T-helper 22 cell (primary cell): Measurements from ENCODE around the gene TCF19.
"Not testable (repeated sequence)": the region's sequence is repeated elsewhere in the genome, so short reads cannot be mapped to it uniquely, and the experiment has no call there.

Experiments used
- DNase-seq: peaks from one replicate; pipeline ENCODE4 v3.0.0-alpha.2; 2020; ENCODE audit warnings: low read depth

Gene TCF19

DNA sequence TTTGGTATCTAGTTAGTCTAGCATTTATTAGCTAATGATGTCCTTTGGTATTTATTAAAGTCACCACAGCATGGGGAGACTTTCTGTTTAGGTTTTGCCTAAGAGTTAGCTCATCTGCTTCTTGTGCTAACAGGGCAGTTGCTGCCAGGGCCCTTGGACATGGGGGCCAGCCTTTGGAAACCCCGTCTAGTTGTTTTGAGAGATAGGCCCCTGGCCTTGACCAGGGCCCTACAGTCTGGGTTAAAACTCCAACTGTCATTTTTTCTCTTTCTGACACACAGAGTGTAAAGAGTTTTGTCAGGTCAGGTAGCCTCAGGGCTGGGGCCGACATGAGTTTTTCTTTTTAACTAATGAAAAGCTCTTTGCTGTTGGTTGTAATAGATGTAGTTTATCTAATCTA lies 24.9 kb downstream of the TCF19 start:
- DNase-seq, result not testable (repeated sequence)

- not testable (repeated sequence) for DNase-seq
These were observed 25.5 kb downstream of the TCF19 start for GRCh38 chr6:31183859-31184258.

- DNase-seq, result not testable (repeated sequence)
These were observed 27.3 kb downstream of the TCF19 start for GRCh38 chr6:31185695-31186051.

DNA sequence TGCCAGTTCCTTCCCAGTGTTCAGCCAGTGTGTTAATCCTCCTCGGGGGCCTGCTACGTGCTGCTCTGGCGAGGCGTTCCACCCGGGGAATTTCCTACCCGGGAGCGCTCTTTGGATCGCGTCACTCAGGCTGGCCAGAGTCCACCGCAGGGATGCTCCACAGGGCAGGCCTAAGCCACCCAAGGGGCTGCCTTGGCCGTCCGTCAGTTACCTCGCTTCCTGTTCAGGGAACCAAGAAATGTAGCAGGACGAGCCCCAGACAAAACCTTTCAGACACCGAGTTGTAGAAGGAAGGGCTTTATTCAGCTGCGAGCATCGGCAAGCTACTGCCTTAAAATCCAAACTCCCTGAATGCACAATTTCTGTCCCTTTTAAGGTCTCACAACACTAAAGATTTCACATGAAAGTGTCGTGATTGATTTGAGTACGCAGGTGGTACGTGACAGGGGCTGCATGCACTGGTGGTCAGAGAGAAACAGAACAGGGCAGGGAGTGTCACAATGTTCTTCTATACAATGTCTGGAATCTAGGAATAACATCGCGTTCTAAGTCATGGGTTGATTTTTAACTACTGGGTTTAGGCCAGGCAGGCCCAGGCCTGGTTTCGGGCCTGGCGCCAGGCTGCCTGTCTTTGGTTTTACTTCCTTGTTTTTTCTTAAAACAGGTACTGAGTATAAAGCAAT lies 27.8 kb downstream of the TCF19 start:
- no peak for DNase-seq

GRCh38 chr6:31187780-31188194 lies 29.4 kb downstream of the TCF19 start:
- DNase-seq, result no peak

- DNase-seq, result not testable (repeated sequence)
These were observed 30.8 kb downstream of the TCF19 start for GRCh38 chr6:31189223-31189622.

GRCh38 chr6:31190488-31190887 lies 32.1 kb downstream of the TCF19 start:
- no peak for DNase-seq

GRCh38 chr6:31192431-31193105 lies 34.2 kb downstream of the TCF19 start:
- peak; percentile 21 for DNase-seq

GRCh38 chr6:31193206-31193605 lies 34.8 kb downstream of the TCF19 start:
- DNase-seq, result no peak

- DNase-seq, result no peak
These were observed 35.9 kb downstream of the TCF19 start for GRCh38 chr6:31194061-31194834.

DNA sequence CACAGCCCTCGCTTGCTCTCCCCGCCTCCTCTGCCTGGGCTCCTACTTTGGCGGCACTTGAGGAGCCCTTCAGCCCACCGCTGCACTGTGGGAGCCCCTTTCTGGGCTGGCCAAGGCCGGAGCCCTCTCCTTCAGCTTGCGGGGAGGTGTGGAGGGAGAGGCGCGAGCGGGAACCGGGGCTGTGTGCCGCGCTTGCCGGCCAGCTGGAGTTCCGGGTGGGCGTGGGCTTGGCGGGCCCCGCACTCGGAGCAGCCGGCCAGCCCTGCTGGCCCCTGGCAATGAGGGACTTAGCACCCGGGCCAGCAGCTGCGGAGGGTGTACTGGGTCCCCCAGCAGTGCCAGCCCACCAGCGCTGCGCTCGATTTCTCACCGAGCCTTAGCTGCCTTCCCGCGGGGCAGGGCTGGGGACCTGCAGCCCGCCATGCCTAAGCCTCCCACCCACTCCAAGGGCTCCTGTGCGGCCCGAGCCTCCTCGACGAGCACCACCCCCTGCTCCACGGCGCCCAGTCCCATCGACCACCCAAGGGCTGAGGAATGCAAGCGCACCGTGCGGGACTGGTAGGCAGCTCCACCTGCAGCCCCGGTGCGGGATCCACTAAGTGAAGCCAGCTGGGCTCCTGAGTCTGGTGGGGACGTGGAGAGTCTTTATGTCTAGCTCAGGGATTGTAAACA lies 37.1 kb downstream of the TCF19 start:
- DNase-seq, result not testable (repeated sequence)

DNA sequence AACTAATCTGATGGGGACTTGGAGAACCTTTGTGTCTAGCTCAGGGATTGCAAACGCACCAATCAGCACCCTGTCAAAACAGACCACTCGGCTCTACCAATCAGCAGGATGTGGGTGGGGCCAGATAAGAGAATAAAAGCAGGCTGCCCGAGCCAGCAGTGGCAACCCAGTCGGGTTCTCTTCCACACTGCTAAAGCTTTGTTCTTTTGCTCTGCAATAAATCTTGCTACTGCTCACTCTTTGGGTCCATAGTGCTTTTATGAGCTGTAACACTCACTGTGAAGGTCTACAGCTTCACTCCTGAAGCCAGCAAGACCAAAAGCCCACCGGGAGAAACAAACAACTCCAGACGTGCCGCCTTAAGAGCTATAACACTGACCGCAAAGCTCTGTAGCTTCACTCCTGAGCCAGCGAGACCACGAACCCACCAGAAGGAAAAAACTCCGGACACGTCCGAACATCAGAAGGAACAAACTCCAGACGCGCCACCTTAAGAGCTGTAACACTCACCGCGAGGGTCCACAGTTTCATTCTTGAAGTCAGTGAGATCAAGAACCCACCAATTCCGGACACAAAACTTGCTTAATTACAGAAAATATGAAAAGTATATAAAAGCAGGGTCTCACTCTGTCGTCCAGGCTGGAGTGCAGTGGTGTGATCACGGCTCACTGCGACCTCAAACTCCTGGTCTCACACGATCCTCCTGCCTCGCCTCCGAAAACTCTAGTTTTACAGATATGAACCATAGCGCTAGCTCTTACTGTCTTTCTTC lies 38.0 kb downstream of the TCF19 start:
- not testable (repeated sequence) for DNase-seq

DNA sequence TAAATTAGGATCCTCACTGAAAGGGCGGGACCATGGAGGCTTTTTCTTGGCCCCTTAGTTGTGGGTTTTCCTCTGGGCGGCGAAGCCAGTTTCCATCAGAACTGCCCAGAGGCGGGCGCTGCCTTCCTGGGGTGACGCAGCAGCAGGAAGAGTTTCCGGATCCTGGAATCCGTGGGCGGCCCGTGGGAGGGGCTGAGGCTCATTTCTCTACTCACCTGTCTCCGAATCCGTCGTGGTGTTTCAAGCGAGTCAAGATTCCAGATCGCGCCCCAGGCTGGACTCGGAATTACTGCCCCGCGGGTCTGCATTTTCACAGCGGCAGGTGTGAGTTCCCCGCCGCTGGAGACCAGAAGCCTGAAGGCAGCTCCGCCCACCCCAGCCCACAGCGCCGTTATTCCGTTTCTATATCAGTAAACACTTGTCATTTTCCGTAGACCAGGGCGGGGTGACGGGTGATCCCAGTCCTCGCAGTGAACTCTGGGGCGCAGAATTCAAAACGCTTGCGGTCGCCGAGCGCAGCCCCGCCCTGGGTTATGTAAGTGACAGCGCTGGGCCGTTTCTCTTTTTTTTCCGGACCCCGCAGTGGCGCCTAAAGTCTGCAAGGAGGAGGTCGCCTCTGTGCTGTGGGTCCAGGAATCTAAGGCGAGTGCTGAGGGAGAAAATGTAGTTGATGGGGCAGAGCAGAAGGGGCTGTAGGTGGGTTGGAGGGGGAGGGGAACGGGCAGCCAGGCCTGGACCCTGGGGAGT lies 39.3 kb downstream of the TCF19 start:
- DNase-seq, result peak; percentile 93

- not testable (repeated sequence) for DNase-seq
These were observed 40.7 kb downstream of the TCF19 start for GRCh38 chr6:31199105-31199452.

- no peak for DNase-seq
These were observed 44.1 kb downstream of the TCF19 start for GRCh38 chr6:31202259-31203166.

DNA sequence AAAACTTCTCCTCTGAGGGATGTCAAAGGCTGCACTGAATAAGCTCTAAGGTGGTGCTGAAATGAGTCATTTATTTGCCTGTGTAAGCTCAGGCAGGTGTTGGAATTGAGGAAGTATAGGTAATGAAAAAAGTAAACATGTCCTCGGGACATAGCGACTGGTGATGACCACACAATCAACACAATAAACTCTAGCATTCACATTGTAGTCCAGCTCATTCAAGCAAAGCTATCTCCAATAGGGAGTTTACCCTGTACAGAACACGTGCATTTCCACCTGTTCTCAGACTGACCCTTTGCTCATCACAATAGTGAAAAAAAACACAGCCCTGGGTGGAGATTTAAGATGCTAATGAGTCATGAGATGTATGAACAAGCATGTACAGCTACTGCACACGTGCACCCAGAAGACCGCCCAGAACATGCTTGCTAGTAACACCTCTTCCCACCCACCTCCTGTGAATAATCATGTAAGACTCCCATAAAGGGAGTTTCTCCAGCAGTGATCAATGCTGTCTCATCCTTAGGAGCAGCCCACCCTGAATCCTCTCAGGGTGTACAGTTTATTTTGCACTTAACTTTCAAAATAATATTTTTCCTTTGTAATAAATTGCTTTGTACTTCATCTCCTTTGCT lies 45.1 kb downstream of the TCF19 start:
- peak; percentile 61 for DNase-seq

- no peak for DNase-seq
These were observed 46.4 kb downstream of the TCF19 start for GRCh38 chr6:31204751-31205145.

- no peak for DNase-seq
These were observed 47.2 kb downstream of the TCF19 start for GRCh38 chr6:31205638-31206037.

DNA sequence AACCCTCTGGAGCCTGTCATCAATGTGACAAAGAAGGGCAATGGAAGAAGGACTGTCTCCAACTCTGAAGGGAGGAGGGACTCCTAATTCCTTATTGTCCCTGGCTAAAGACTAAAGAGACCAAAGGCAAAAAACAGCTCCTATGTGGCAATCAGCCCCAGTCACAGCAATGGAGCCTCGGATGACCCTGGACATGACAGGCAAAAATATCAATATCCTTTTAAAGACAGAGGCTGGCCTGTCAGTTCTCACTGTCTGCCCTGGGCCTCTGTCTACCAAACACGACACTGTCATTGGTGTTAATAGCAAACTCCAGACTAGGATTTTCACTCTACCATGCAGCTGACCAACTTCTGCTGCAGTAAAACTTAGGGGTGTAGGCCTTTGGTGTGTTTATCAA lies 50.1 kb downstream of the TCF19 start:
- DNase-seq, result no peak

DNA sequence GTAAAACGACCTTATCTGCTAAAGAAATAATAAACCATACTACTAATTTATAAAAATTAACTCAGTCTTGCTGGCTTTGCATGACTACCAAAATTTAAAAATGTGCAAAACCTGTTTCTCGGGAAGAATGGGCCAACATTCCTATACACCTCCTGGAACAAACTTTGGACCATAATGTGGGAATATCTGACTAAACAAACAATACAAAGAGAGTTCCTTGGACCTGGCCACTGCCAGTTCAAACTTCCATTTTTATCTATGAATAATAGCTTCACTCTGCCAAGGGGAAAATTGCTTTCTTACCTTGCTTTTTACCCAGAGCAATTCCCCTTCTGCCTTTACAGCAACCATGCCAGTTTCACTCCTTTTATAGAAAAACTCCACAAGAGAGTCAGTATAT lies 50.7 kb downstream of the TCF19 start:
- no peak for DNase-seq
